GM23338 (cell line): ENCODE data around the gene DENND1B. TPM values are rescaled to one million over a fixed set of nuclear protein-coding genes. Genes with fewer than 3 reads are reported as not detected.

ENCODE experiments used
- ATAC-seq: fragments of 200-7000 bp; cut with Tn5 transposase; 3 replicates; pipeline ENCODE4 v1.9.1; 2020
- DNase-seq: peaks from one replicate; pipeline ENCODE4 v3.0.0-alpha.2; 2015; ENCODE audit warnings: low spot score
- H2AFZ ChIP-seq: fragments of 200-600 bp; sonication (generic); 2 replicates; pipeline ENCODE4 v1.8.0; 2016; ENCODE audit warnings: antibody characterized with exemption, mild to moderate bottlenecking, moderate library complexity
- H3F3A ChIP-seq: fragments of 200-600 bp; sonication (generic); replicated peaks from 2 replicates; pipeline ENCODE4 v1.8.0; 2017; ENCODE audit warnings: antibody characterized with exemption, mixed run types, low read depth
- H3K27ac ChIP-seq: fragments of 200-600 bp; sonication (generic); 2 replicates; pipeline ENCODE4 v1.6.1; 2016; ENCODE audit warnings: low read depth
- H3K27me3 ChIP-seq: fragments of 200-600 bp; sonication (generic); 2 replicates; pipeline ENCODE4 v1.8.0; 2016; ENCODE audit warnings: mild to moderate bottlenecking, mixed run types, moderate library complexity; ENCODE audit not compliant: insufficient read depth
- H3K36me3 ChIP-seq: fragments of 200-600 bp; sonication (generic); 2 replicates; pipeline ENCODE4 v1.8.0; 2016; ENCODE audit warnings: mild to moderate bottlenecking; ENCODE audit not compliant: insufficient read depth
- H3K4me1 ChIP-seq: fragments of 200-600 bp; sonication (generic); 2 replicates; pipeline ENCODE4 v1.8.0; 2016; ENCODE audit warnings: mild to moderate bottlenecking, moderate library complexity; ENCODE audit not compliant: insufficient read depth
- H3K4me2 ChIP-seq: fragments of 200-600 bp; sonication (generic); 2 replicates; pipeline ENCODE4 v1.7.1; 2017; ENCODE audit warnings: mixed run types
- H3K4me3 ChIP-seq: fragments of 200-600 bp; sonication (generic); 2 replicates; pipeline ENCODE4 v1.6.1; 2016; ENCODE audit warnings: mixed run types
- H3K79me2 ChIP-seq: fragments of 200-600 bp; sonication (generic); replicated peaks from 2 replicates; pipeline ENCODE4 v1.8.0; 2017; ENCODE audit warnings: mild to moderate bottlenecking; ENCODE audit not compliant: insufficient read depth
- H3K9me2 ChIP-seq: fragments of 200-600 bp; sonication (generic); 2 replicates; pipeline ENCODE4 v1.8.0; 2017; ENCODE audit not compliant: insufficient read depth
- H4K20me1 ChIP-seq: fragments of 200-600 bp; sonication (generic); replicated peaks from 2 replicates; pipeline ENCODE4 v1.8.0; 2017; ENCODE audit warnings: mild to moderate bottlenecking; ENCODE audit not compliant: insufficient read depth
- H3K27ac Mint-ChIP-seq: 2 replicates; pipeline ENCODE4 v1.8.0; 2020; ENCODE audit warnings: inconsistent platforms, mild to moderate bottlenecking, moderate library complexity, mixed read lengths
- H3K27me3 Mint-ChIP-seq: 3 replicates; pipeline ENCODE4 v1.8.0; 2022; ENCODE audit warnings: low read depth, mild to moderate bottlenecking, moderate library complexity, mixed read lengths, inconsistent platforms; ENCODE audit not compliant: insufficient read depth, poor library complexity
- H3K36me3 Mint-ChIP-seq: 3 replicates; pipeline ENCODE4 v1.8.0; 2021; ENCODE audit warnings: low read depth, mild to moderate bottlenecking, inconsistent platforms, moderate library complexity, mixed read lengths
- H3K4me1 Mint-ChIP-seq: 3 replicates; pipeline ENCODE4 v1.8.0; 2020; ENCODE audit warnings: mild to moderate bottlenecking, inconsistent platforms, mixed read lengths
- H3K4me3 Mint-ChIP-seq: 3 replicates; pipeline ENCODE4 v1.8.0; 2021; ENCODE audit warnings: moderate library complexity, mild to moderate bottlenecking, inconsistent platforms, mixed read lengths
- H3K9me3 Mint-ChIP-seq: 3 replicates; pipeline ENCODE4 v1.8.0; 2020; ENCODE audit warnings: moderate library complexity, mild to moderate bottlenecking, inconsistent platforms, mixed read lengths
- CTCF ChIP-seq, 2 experiments: fragments of 200-600 bp in 1 of 2; sonication (generic) in 1 of 2; conservative IDR thresholded peaks; 2 replicates each; pipeline versions ENCODE4 v1.5.1 to v1.6.1; 2016 to 2017; ENCODE audit warnings: antibody characterized with exemption in 2 of 2, low read depth in 2 of 2, mild to moderate bottlenecking in 2 of 2, moderate library complexity in 1 of 2
- EZH2 ChIP-seq: fragments of 200-600 bp; sonication (generic); IDR thresholded peaks from one replicate; pipeline ENCODE4 v1.8.0; 2017; ENCODE audit warnings: antibody characterized with exemption, mild to moderate bottlenecking, low read depth; ENCODE audit not compliant: unreplicated experiment
- EZH2phosphoT487 ChIP-seq: fragments of 200-600 bp; sonication (generic); IDR thresholded peaks from one replicate; pipeline ENCODE4 v1.8.1; 2018; ENCODE audit warnings: antibody characterized with exemption; ENCODE audit not compliant: unreplicated experiment
- NANOG ChIP-seq: IDR thresholded peaks from 2 replicates; pipeline ENCODE4 v1.6.1; 2016; ENCODE audit warnings: antibody characterized with exemption, borderline replicate concordance
- POLR2AphosphoS5 ChIP-seq: IDR thresholded peaks from 2 replicates; pipeline ENCODE4 v1.6.1; 2016; ENCODE audit warnings: antibody characterized with exemption, low read depth
- ZNF114 ChIP-seq: fragments of 250-450 bp; sonication (Bioruptor Pico); IDR thresholded peaks from 2 replicates; pipeline ENCODE4 v1.5.0; 2020; ENCODE audit warnings: mild to moderate bottlenecking, moderate library complexity
- ZNF462 ChIP-seq: fragments of 250-450 bp; sonication (Bioruptor Pico); IDR thresholded peaks from 2 replicates; pipeline ENCODE4 v1.5.0; 2020; ENCODE audit warnings: mild to moderate bottlenecking, moderate library complexity
- polyA plus RNA-seq: library from polyadenylated mRNA; unstranded; fragments of >200 nt; fragmentation: Nextera tagmentation; extraction: Ambion mirVana; gene quantifications from 2 replicates; pipeline ENCODE4 v1.2.1, GENCODE V29; 2016
- total RNA-seq: library from RNA; depleted of rRNA; stranded (reverse); fragments of >200 nt; shearing (Covaris generic); gene quantifications from 2 replicates; pipeline ENCODE4 v1.2.3, GENCODE V29; 2014

DENND1B gene
- total and polyA plus RNA-seq, 2 experiments from 2014 or later = 4.3 to 5.2 TPM

- TF ChIP-seq POLR2AphosphoS5 (no peak), CTCF (conservative IDR thresholded peaks at IDR 0.05; ENCODE audit: low read depth in 2 of 2) (no peak), NANOG (no peak), EZH2 (no peak)
Observed at GRCh38 chr1:197683895-197684553, 91.3 kb downstream of the DENND1B start (continued).

- H3K4me2 ChIP-seq = no peak overlapping the region
- H3K9me2 ChIP-seq = no peaks in the 10 kb centered on the region
- no peaks in the 10 kb centered on the region for H3K79me2 ChIP-seq
- Mint-ChIP-seq H3K27ac (0 out of 2 replicates have a peak overlapping the region, but pooled peaks have one; percentile 7), H3K36me3 (peaks cover 5% of the 10 kb centered on the region; the same call in 2 of the 3 replicates), H3K27me3 (no peaks in the 10 kb centered on the region), H3K4me3 (no peak overlapping the region), H3K9me3 (peaks cover 7% of the 10 kb centered on the region), H3K4me1 (peaks cover 23% of the 10 kb centered on the region)
- no peak overlapping the region for H3K4me3 ChIP-seq
- no peak for ATAC-seq
- no peak for DNase-seq
- H3K4me1 ChIP-seq = peaks cover 9% of the 10 kb centered on the region; the same call in 1 of the 2 replicates
- H2AFZ ChIP-seq = no peak overlapping the region
- no peak overlapping the region for H3K27ac ChIP-seq
- TF ChIP-seq EZH2 (no peak), EZH2phosphoT487 (no peak), ZNF114 (CRISPR knock-in tag) (no peak), ZNF462 (CRISPR knock-in tag) (no peak), CTCF (conservative IDR thresholded peaks at IDR 0.05; ENCODE audit: low read depth in 2 of 2) (no peak), POLR2AphosphoS5 (no peak)
- no peaks in the 10 kb centered on the region for H3F3A ChIP-seq
- no peaks in the 10 kb centered on the region for H3K27me3 ChIP-seq
- no peaks in the 10 kb centered on the region for H4K20me1 ChIP-seq
- 0 out of 2 replicates have a peak, but pooled peaks cover 3% of the 10 kb centered on the region for H3K36me3 ChIP-seq
Observed at GRCh38 chr1:197683280-197683679, 92.0 kb downstream of the DENND1B start.
